Thyroid gland (tissue), 4 donors: ENCODE measurements around the gene SH3RF1. TPM values are rescaled to one million over a fixed set of nuclear protein-coding genes. Genes with fewer than 3 reads are reported as not detected.

ENCODE experiments used
- DNase-seq, 2 donors: peaks; one replicate each; pipeline ENCODE4 v3.0.0-alpha.2; 2019
- H3K27ac ChIP-seq, 3 donors: fragments of 200-600 bp; sonication (generic); 1 replicate in 2 of 3; 2 replicates in 1 of 3; pipeline ENCODE4 v1.5.1; 2016 to 2019; ENCODE audit warnings: mild to moderate bottlenecking in 1 of 3, moderate library complexity in 1 of 3
- H3K27me3 ChIP-seq: fragments of 200-600 bp; sonication (generic); one replicate; pipeline ENCODE4 v1.5.1; 2019
- H3K36me3 ChIP-seq, 2 donors: fragments of 200-600 bp; sonication (generic); one replicate each; pipeline ENCODE4 v1.5.1; 2016 to 2019
- H3K4me1 ChIP-seq, 2 donors: fragments of 200-600 bp; sonication (generic); one replicate each; pipeline ENCODE4 v1.5.1; 2017 to 2019
- H3K4me3 ChIP-seq, 3 donors: fragments of 200-600 bp; sonication (generic); replicated peaks in 1 of 3; 1 replicate in 2 of 3; 2 replicates in 1 of 3; pipeline ENCODE4 v1.5.1; 2016; ENCODE audit warnings: mild to moderate bottlenecking in 1 of 3
- H3K9me3 ChIP-seq: fragments of 200-600 bp; sonication (generic); one replicate; pipeline ENCODE4 v1.5.1; 2017
- CTCF ChIP-seq, 6 experiments: fragments of 200-600 bp in 3 of 6; fragments of 450-650 bp in 3 of 6; sonication (generic) in 3 of 6; IDR thresholded peaks; one replicate each; pipeline ENCODE4 v1.5.1; 2016 to 2019; ENCODE audit warnings: antibody characterized with exemption in 6 of 6, mild to moderate bottlenecking in 2 of 6, inconsistent platforms in 1 of 6, moderate library complexity in 1 of 6
- POLR2A ChIP-seq, 2 donors: fragments of 450-650 bp; IDR thresholded peaks; one replicate each; pipeline ENCODE4 v1.6.1; 2017; ENCODE audit warnings: antibody characterized with exemption in 2 of 2, mild to moderate bottlenecking in 2 of 2, moderate library complexity in 1 of 2
- whole genome bisulfite sequencing, 2 donors: methylation state at CpG; one replicate each; pipeline ENCODE4 v1.1.5; 2017; 5-methylcytosine and 5-hydroxymethylcytosine counted together
- intact Hi-C: fragments of 100-400 bp; cut with DNase I; formaldehyde crosslinking; loops from one replicate; pipeline ENCODE4 v1.15.1; 2023
- total RNA-seq, 4 donors: library from RNA; depleted of rRNA; stranded (reverse); fragments of >200 nt; gene quantifications; one replicate each; pipeline ENCODE4 v1.2.3, GENCODE V29; 2016

Gene SH3RF1
- total RNA-seq, 4 donors from 2014 or later, result 29.0 to 41.7 (median 32.5) TPM

- no peaks in the 10 kb centered on the region for H3K9me3 ChIP-seq
- no peaks in the 10 kb centered on the region for H3K36me3 ChIP-seq
- no peak overlapping the region for H3K4me3 ChIP-seq
- peaks cover 16 to 18% of the 10 kb centered on the region in 2 donors for H3K4me1 ChIP-seq
- TF ChIP-seq CTCF (IDR thresholded peaks at IDR 0.05) (no peak), POLR2A (IDR thresholded peaks at IDR 0.05) (no peak)
- DNase-seq, result no peak
- WGBS, 2 donors, result 75 to 81% methylated on average over 4 of the region's 4 CpGs
- H3K27ac ChIP-seq, result peak overlapping the region; percentile 0 to 67 (median 18)
- H3K27me3 ChIP-seq, result no peaks in the 10 kb centered on the region
- intact Hi-C loops, result no loop called here
Measured at GRCh38 chr4:169148885-169149284, 121.9 kb downstream of the SH3RF1 start.

DNA sequence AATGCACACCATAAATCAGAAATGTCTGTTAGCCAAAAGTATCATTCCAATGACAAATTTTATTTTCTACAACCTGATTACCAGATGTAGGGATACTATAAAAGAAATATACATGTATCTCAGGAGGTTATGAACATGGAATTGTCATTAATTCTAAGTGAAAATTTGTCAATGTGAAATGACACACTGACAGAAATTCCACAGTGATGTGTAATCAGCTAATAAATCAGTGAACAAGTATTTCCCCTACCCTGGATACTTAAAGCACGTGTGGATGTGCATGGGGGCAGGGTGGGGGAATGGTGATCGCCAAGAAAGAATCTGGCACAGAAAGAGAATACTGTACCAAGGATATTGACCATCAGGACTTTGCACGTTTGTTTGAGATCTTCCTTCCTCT lies 123.6 kb downstream of the SH3RF1 start:
- no peak overlapping the region for H3K4me3 ChIP-seq
- peaks cover 16 to 24% of the 10 kb centered on the region in 2 donors for H3K4me1 ChIP-seq
- TF ChIP-seq CTCF (IDR thresholded peaks at IDR 0.05), result no peak
- no peak for TF ChIP-seq POLR2A (IDR thresholded peaks at IDR 0.05)
- H3K27me3 ChIP-seq, result no peaks in the 10 kb centered on the region
- DNase-seq, result no peak
- H3K27ac ChIP-seq, result peak overlapping the region in 1 of 3 donors; percentile 8
- no peaks in the 10 kb centered on the region for H3K9me3 ChIP-seq
- 72 to 74% methylated on average over 3 of the region's 3 CpGs for WGBS, 2 donors
- no peaks in the 10 kb centered on the region for H3K36me3 ChIP-seq
- intact Hi-C loops, result no loop called here

GRCh38 chr4:169144061-169144600 lies 126.6 kb downstream of the SH3RF1 start:
- no peak for TF ChIP-seq POLR2A (IDR thresholded peaks at IDR 0.05)
- TF ChIP-seq CTCF (IDR thresholded peaks at IDR 0.05), result no peak
- Histone ChIP-seq H3K4me3 (no peak overlapping the region), H3K27ac (peak overlapping the region in 2 of 3 donors; percentile 46 to 71), H3K4me1 (peaks cover 11 to 20% of the 10 kb centered on the region in 2 donors), H3K9me3 (no peaks in the 10 kb centered on the region), H3K27me3 (no peaks in the 10 kb centered on the region), H3K36me3 (no peaks in the 10 kb centered on the region)
- no peak for DNase-seq
- intact Hi-C loops, result no loop called here

DNA sequence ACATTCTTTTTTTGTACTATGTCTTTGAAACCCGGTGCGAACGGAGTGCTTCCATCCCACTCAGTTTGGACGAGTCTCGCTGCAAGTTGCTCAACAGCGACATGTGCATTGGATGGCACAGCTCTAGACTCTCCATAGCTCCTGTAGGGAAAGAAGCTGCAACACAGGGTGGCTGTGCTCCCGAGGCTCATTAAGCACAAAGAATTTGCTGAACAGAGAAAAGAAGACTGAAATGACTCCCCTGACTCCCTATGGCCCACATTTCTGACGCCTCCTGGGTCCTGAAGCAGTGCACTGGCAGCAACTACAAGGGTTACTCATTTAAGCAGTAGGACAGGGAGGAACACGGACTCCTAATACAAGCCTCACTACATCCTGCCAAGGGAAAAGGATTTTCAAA lies 127.4 kb downstream of the SH3RF1 start:
- DNase-seq, result peak; percentile 33 to 34
- H3K9me3 ChIP-seq, result no peaks in the 10 kb centered on the region
- peak overlapping the region in 2 of 3 donors; percentile 46 to 71 for H3K27ac ChIP-seq
- TF ChIP-seq CTCF (IDR thresholded peaks at IDR 0.05) (no peak), POLR2A (IDR thresholded peaks at IDR 0.05) (peak in 1 of 2 donors; percentile 42)
- H3K36me3 ChIP-seq, result no peaks in the 10 kb centered on the region
- WGBS, 2 donors, result 67% methylated on average over 9 of the region's 9 CpGs
- no peak overlapping the region for H3K4me3 ChIP-seq
- intact Hi-C loops, result no loop called here
- no peaks in the 10 kb centered on the region for H3K27me3 ChIP-seq
- H3K4me1 ChIP-seq, result peaks cover 12 to 17% of the 10 kb centered on the region in 2 donors

- no peaks in the 10 kb centered on the region for H3K27me3 ChIP-seq
- no peak for DNase-seq
- no peaks in the 10 kb centered on the region for H3K36me3 ChIP-seq
- TF ChIP-seq CTCF (IDR thresholded peaks at IDR 0.05), result no peak
- TF ChIP-seq POLR2A (IDR thresholded peaks at IDR 0.05), result no peak
- intact Hi-C loops, result no loop called here
- H3K4me1 ChIP-seq, result peaks cover 16 to 22% of the 10 kb centered on the region in 2 donors
- peak overlapping the region in 2 of 3 donors; percentile 46 to 71 for H3K27ac ChIP-seq
- no peaks in the 10 kb centered on the region for H3K9me3 ChIP-seq
- H3K4me3 ChIP-seq, result no peak overlapping the region
Measured at GRCh38 chr4:169142906-169143305, 127.8 kb downstream of the SH3RF1 start.
